Cerebellar cortex (tissue), 1 donor: ENCODE data around the gene EVI5.
"Not testable (repeated sequence)": the region's sequence is repeated elsewhere in the genome, so short reads cannot be mapped to it uniquely, and the experiment has no call there.

Experiments used
- DNase-seq: peaks from one replicate; pipeline ENCODE4 v3.0.0-alpha.2; 2015; ENCODE audit warnings: low spot score

EVI5 gene

DNA sequence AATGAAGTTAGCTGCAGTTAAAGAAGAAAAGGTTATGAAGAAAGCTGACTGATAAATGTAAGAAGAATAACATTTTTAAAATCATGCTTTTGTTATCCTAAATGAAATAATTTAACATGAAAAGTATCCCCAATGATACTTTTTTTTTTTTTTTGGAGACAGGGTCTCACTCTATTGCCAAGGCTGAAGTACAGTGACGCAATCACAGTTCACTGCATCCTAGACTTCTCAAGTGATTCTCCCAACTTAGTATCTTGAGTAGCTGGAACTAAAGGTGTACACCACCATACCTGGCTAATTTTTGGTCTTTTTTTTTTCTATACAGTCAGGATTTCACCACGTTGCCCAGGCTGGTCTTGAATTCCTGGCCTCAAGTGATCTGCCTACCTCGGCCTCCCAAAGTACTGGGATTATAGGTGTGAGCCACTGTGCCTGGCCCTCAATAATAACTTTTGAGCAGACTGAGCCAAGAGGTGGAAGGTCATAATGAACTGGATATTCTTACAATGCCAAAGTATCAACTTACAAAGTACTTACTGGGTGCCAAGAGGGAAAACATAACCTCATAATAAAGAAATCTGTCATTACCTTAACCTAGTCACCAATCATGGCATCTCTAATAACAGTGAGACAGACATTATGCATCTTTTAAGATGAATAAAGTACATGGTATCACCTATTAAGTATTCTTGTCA is 94.5 kb downstream of the EVI5 start:
- no peak for DNase-seq

DNA sequence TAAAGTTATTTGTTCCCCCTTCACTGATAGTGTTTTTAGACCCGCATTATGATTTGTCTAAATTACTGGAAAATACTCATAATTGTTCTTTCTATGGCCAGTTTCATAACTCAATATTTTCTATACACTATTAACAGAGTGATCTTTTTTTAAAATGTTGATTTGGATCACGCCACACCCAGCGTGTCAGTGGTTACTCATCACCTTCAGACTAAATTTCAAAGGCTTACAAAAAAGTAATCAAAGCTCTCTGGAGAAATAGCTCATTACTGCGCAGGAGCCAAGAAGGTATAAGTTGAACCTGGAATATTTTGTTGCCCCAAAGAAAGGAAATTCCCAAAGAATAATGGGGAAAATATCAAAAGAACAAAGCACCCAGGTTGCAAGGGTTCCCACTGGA is 104.9 kb downstream of the EVI5 start:
- no peak for DNase-seq

DNA sequence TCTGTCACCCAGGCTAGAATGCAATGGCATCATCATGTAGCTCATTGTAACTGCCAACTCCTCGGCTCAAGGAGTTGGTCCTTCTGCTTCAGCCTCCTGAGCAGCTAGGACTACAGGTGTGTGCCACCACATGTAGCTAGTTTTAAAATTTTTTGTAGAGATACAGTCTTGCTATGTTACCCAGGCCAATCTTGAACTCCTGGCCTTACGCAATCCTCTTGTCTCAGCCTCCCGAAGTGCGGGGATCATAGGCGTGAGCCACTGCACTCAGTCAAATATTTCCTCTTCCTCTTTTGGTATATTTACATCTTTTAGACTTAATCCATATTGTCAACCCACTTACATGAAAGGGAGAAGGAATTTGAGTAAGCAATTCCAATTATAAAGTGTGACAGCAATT is 121.1 kb downstream of the EVI5 start:
- no peak for DNase-seq

DNA sequence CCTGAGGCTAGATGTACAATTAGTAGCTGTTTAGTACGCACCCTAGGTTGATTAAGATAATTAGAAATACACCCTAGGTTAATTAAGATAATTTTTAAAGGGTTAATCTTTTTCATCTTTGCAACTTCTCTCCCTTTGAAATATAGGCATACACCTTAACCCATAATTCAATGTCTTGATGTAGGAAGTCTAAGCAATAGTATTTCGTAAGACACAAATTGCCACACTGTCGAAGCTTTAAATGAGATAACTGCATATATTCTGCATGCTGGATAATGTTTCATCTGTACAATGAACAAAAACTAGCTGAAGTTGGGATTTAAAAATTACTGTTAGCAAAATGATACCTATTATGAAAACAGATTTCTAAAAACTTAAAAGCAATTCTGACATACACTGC is 122.9 kb downstream of the EVI5 start:
- DNase-seq, result no peak

- DNase-seq, result no peak
Measured at GRCh38 chr1:92657701-92658100, 127.2 kb downstream of the EVI5 start.

GRCh38 chr1:92655197-92655801 is 129.6 kb downstream of the EVI5 start:
- DNase-seq, result no peak

DNA sequence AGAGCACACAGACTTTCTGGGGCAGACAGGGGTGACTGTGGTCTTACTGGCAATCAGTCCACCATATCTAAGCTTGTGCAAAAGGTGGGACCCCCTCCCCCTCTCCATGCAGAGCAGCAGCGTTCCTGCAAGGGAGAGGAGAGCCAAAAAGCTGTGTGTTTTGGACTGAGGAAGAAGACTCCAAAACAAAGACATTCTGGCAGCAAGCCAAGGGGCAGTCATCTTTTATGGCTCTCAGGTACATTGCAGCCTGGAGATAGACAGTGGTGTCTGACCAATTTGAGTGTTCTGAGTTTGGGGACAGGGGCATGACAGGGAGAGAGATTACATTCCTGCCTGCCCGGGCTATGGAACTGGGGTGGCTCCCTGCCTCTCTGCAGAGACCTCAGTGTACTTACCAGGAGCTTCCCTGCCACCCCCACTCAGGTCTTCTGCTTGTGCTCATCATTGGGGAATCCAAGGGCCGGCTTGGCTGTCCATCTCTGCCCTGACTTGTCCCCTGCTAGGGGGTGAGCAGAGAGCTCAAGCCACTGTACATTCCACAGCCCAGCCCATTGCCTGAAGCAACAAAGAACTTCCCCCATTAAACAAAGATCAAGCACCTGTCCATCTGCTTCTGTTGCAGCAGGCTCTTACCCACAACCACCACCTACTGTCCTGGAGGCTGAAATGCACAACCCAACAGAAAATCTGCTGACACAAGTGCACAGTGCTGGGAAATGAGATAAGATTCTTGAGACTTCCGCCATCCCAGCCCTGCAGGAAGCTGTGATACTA is 131.1 kb downstream of the EVI5 start:
- DNase-seq, result no peak

GRCh38 chr1:92640686-92641085 is 144.2 kb downstream of the EVI5 start:
- not testable (repeated sequence) for DNase-seq

DNA sequence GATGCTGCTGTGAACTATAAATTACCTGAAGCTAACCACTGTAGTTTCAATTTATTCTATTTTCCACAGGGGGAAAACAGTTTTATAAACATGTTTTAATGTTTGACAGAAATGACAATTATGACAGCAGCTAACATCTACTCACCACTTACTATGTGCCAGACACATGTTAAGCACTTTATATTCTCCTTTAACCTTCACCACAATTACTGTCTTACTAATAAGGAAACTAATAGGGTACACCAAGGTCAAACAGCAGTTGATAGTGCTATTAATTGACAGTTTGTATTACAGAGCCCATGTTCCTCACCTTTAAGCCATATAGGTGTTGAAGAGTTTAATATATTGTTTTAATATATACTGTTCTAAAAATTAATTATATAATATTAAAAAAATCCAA is 146.4 kb downstream of the EVI5 start:
- no peak for DNase-seq

DNA sequence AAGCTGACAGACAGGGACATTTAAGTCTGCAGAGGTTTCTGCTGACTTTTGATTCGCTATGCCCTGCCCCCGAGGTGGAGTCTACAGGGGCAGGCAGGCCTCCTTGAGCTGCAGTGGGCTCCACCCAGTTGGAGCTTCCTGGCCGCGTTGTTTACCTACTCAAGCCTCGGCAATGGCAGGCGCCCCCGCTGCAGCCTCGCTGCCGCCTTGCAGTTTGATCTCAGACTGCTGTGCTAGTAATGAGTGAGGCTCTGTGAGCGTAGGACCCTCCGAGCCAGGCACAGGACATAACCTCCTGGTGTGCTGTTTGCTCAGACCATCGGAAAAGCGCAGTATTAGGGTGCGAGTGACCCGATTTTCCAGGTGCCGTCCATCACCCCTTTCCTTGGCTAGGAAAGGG is 149.7 kb downstream of the EVI5 start:
- not testable (repeated sequence) for DNase-seq

DNA sequence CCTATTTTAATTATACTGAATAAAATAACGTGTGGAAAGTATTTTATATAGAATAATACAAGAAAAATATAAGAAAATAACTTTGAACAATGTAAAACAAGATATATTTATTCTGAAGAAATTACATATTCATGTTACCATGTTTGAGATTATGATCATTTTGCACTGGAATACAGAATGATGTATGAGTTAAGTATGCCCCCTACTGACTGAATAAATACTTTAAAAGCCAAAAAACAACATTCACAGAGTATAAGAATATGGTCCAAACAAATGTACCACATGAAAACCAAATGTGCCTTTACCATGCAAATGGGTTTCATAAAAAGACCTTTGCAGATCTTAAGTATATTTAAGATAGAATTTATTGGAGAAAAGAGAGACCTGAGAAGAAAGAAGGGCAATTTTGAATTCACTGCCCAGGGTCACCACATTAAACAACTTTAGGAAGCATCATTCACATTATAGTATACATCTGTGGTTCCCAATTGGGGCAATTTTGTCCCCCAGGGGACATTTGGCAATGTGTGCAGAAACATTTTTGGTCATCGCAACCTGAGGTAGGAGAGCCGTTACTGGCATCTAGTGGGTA is 161.6 kb downstream of the EVI5 start:
- peak; percentile 14 for DNase-seq

GRCh38 chr1:92619466-92620189 is 165.3 kb downstream of the EVI5 start:
- no peak for DNase-seq

GRCh38 chr1:92601044-92601443 is 183.9 kb downstream of the EVI5 start:
- DNase-seq, result no peak

GRCh38 chr1:92599184-92599583 is 185.7 kb downstream of the EVI5 start:
- DNase-seq, result peak; percentile 14

DNA sequence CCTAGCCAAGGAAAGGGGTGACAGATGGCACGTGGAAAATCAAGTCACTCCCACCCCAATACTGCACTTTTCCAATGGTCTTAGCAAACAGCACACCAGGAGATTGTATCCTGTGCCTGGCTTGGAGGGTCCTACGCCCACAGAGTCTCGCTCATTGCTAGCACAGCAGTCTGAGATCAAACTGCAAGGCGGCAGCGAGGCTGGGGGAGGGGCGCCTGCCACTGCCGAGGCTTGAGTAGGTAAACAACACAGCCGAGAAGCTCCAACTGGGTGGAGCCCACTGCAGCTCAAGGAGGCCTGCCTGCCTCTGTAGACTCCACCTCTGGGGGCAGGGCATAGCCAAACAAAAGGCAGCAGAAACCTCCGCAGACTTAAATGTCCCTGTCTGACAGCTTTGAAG is 195.5 kb downstream of the EVI5 start:
- not testable (repeated sequence) for DNase-seq

GRCh38 chr1:92587445-92587844 is 197.5 kb downstream of the EVI5 start:
- DNase-seq, result no peak

- DNase-seq, result no peak
Measured at GRCh38 chr1:92585831-92586230, 199.1 kb downstream of the EVI5 start.

DNA sequence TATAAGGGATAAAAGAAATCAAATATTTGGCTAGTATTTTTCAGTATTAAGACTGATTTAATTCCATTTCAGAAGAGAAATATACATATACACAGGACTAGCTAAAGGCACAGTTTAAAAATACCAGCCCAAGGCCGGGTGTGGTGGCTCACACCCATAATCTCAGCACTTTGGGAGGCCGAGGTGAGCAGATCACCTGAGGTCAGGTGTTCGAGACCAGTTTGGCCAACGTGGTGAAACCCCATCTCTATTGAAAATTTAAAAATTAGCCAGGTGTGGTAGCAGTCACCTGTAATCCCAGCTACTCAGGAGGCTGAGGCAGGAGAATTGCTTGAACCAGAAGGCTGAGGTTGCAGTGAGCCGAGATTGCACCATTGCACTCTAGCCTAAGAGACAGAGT is 200.1 kb downstream of the EVI5 start:
- not testable (repeated sequence) for DNase-seq

DNA sequence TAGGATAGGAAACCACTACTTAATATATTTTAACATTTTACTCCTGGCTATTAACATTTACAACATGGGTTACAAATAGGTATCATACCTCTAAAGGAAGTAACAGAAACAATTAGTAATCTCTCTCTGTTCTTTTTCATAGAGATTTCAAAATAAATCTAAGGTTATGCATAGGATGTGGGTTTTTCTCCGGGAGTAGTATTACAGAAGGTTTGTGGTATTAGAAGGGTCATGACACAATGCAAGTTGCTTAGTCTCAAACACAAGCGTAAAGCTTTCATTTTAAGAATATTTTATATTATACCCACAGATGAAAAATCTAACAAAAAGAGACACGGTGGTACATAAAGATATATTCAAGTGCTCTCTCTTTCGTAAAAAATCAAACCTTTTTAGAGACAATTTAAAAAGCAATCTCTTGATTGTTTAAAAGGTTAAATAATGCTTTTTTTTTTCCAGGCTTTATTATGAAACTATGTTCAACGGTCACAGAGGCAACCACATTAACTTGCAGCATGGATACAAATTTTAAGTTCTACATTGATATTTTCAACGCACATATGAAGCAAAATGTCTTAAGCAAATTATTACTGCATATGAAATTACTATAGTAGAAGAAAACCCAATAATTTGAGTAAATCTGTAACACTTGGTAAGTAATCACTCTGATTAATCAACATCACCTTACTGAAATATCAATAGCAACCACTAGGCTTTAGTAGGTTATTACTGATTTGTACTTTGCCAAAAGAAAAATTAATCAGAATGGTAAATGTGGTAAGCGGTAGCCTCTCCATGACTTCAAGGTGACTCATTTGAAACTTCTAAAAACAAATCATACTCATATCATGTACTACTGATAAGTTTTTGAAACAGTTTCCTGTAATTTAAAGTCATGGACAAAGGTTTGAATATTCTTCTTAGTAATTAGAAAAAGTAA is 200.8 kb downstream of the EVI5 start:
- DNase-seq, result no peak

DNA sequence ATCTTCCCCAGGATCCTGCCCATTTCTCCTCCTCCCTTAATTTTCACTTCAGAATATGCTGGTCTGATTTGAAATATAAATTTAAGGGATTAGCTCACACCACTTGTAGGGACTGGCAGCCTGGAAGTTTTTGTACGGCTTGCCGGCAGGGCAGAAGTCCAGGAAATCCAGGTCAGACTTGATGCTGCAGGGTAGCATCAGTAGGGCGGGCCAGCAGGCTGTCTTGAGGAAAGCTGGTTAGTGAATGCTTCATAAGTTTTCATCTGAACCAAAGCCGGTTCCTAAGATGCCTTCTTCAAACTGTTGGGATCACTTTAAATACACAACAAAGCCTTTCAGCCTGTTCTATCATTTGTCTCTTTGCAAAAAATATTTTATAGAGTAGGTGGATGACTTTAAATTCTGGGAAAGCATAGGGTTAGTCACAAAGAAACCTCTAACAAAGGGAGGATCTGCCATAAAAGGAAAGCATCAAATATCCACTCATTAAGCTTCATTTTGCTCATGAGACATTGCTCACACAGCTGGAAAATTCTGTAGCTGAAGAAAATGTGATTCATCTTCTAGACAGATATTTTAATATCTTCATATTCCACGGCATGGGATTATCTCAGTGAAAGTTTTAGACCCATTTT is 207.5 kb downstream of the EVI5 start:
- DNase-seq, result peak; percentile 38

DNA sequence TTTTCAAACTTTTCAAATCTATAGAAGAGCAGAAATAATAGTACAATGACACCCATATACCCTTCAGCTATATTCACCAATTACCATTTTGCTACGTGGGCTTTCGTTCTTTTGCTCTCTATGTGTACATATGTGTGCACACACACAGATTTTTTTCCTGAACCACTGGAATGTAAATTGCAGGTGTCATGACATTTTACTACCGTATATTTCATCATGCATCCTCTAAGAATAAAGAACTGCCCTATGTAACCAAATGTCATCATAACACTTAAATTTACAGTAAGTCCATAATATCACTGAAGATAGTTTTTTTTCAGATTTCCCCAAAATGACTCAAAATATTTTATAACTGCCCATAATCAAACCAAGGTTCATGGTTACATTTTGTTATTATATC is 209.8 kb downstream of the EVI5 start:
- no peak for DNase-seq
